AG04450 (cell line): ENCODE measurements around the gene GPR31. TPM values are rescaled to one million over a fixed set of nuclear protein-coding genes. Genes with fewer than 3 reads are reported as not detected.

Experiments used
- CTCF ChIA-PET: fragments of 300-600, 350-600 bp; formaldehyde crosslinking; extraction: SDS; loops from one replicate; lab custom pipeline; 2022; ENCODE audit warnings: antibody characterized with exemption, inconsistent platforms; lab: Charles Lee
- POLR2A ChIA-PET: fragments of 350-600 bp; formaldehyde crosslinking; extraction: SDS; loops from one replicate; lab custom pipeline; 2021; ENCODE audit warnings: antibody characterized with exemption, inconsistent platforms; lab: Yijun Ruan, JAX
- DNase-seq: peaks from one replicate; pipeline ENCODE4 v3.0.0-alpha.2; 2011; ENCODE audit warnings: low read depth, low spot score
- H3K27ac ChIP-seq: one replicate; pipeline ENCODE4 v1.5.1; 2012; ENCODE audit warnings: low read depth, low read length, control low read depth
- H3K27me3 ChIP-seq: one replicate; pipeline ENCODE4 v1.6.0; 2012; ENCODE audit warnings: low read length; ENCODE audit not compliant: control insufficient read depth, insufficient read depth
- H3K4me3 ChIP-seq: 2 replicates; pipeline ENCODE4 v1.5.1; 2011; ENCODE audit warnings: mild to moderate bottlenecking, low read depth, low read length, control low read depth
- H3K9me3 ChIP-seq: 2 replicates; pipeline ENCODE4 v1.5.1; 2012; ENCODE audit warnings: low read length; ENCODE audit not compliant: control insufficient read depth, insufficient read depth
- CTCF ChIP-seq: IDR thresholded peaks from 2 replicates; pipeline ENCODE4 v1.5.1; 2011; ENCODE audit warnings: low read depth, low read length, control low read depth, inconsistent platforms
- polyA plus RNA-seq: library from polyadenylated mRNA; depleted of rRNA; stranded (reverse); fragments of >200 nt; gene quantifications from 2 replicates; pipeline ENCODE4 v1.2.3, GENCODE V29; 2011

GPR31 gene
- polyA plus RNA-seq, 1 experiment = not detected

- ChIA-PET POLR2A (no interaction called here), CTCF (no interaction called here)
- no peak overlapping the region for H3K27ac ChIP-seq
- no peaks in the 10 kb centered on the region for H3K27me3 ChIP-seq
- H3K9me3 ChIP-seq = peaks cover 8% of the 10 kb centered on the region
- H3K4me3 ChIP-seq = no peak overlapping the region
- no peak for DNase-seq
- no peak for TF ChIP-seq CTCF
Measured at GRCh38 chr6:167137081-167137480, 20.7 kb downstream of the GPR31 start.

- Histone ChIP-seq H3K27me3 (no peaks in the 10 kb centered on the region), H3K27ac (no peak overlapping the region), H3K9me3 (peaks cover 13% of the 10 kb centered on the region), H3K4me3 (no peak overlapping the region)
- no peak for TF ChIP-seq CTCF
- CTCF ChIA-PET = no interaction called here
- POLR2A ChIA-PET = no interaction called here
- no peak for DNase-seq
Measured at GRCh38 chr6:167136376-167136775, 21.4 kb downstream of the GPR31 start.

- H3K27ac ChIP-seq = no peak overlapping the region
- POLR2A ChIA-PET = no interaction called here
- H3K4me3 ChIP-seq = no peak overlapping the region
- TF ChIP-seq CTCF = no peak
- DNase-seq = no peak
- H3K27me3 ChIP-seq = no peaks in the 10 kb centered on the region
- peaks cover 19% of the 10 kb centered on the region for H3K9me3 ChIP-seq
- CTCF ChIA-PET = no interaction called here
Measured at GRCh38 chr6:167134448-167135328, 23.1 kb downstream of the GPR31 start.

GRCh38 chr6:167130712-167131684, 26.8 kb downstream of the GPR31 start:
- CTCF ChIA-PET = no interaction called here

More at GRCh38 chr6:167130712-167131684, 26.8 kb downstream of the GPR31 start:
- no peak overlapping the region for H3K27ac ChIP-seq
- POLR2A ChIA-PET = no interaction called here
- no peak overlapping the region for H3K4me3 ChIP-seq
- DNase-seq = no peak
- no peaks in the 10 kb centered on the region for H3K27me3 ChIP-seq
- H3K9me3 ChIP-seq = peaks cover 19% of the 10 kb centered on the region
- no peak for TF ChIP-seq CTCF
